Panc1 (cell line): Measurements from ENCODE around the gene KRTAP10-9.

Experiments
- CTCF ChIP-seq: fragments of 450-650 bp; IDR thresholded peaks from 2 replicates; pipeline ENCODE4 v1.5.1; 2017; ENCODE audit warnings: mild to moderate bottlenecking
- TCF7L2 ChIP-seq: IDR thresholded peaks from 2 replicates; pipeline ENCODE4 v1.6.1; 2011; ENCODE audit warnings: mild to moderate bottlenecking, low read depth, low read length, inconsistent platforms

GRCh38 chr21:44626673-44627143 is at the start of gene KRTAP10-9:
- TF ChIP-seq CTCF (no peak), TCF7L2 (no peak)
